Measurements from ENCODE around the gene MEIOSIN.
A peak's percentile ranks its signal among the peaks of the same experiment; 100 is the strongest.
"Not testable (repeated sequence)": the region's sequence is repeated elsewhere in the genome, so short reads cannot be mapped to it uniquely, and the experiment has no call there.

MEIOSIN gene

DNA sequence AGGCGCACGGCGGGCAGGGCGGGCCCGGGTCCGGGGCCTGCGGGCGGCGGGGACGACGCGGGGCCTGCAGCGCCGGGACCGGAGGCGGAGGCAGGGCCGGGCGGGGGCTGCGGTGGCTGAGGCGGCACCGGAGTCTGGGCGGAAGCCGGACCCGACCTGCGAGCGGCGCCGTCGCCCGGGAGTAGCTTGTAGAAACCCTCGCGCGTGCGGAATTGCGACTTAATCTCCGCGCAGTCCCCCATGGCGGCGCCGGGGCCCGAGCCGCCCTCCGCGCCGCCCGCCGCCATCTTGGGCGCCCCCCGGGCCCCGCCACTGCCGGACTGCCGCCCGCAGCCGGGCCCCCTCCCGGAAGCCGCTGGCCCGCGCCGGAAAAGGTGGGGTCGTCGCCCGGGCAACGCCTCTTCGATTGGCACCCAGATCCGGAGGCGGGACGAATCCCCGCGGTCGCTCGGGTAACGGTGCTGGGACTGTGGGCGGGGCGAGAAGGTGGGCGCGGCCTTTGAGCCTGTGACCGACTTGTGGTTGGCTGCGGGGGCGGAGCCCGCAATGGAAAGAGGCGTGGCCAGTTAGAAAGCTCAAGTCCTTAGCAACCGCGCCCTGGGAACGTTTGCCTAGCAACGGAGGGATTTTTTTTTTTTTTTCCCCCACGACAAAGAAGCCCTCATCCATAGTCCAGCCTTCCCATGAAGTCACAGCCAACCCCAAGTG lies 59.4 kb downstream of the MEIOSIN start, which contains the start of gene DMWD:
Gene DMWD, minus strand, starts transcription at position 376 of the 708 bp plus-strand sequence. Its CDS starts 89 bp downstream, at position 287.
- Histone ChIP-seq H3K9me3 (ENCODE audit: insufficient read depth, low read depth, low read length) (no peaks in the 10 kb centered on the region), H3K27ac (ENCODE audit: low read depth, low read length) (peak within 1 kb of the TSS; percentile 68; the same call in 1 of the 2 replicates), H3K4me3 (ENCODE audit: low read length) (peak within 1 kb of the TSS; percentile 89), H3K36me3 (ENCODE audit: insufficient read depth, low read length) (peaks cover 24% of the 10 kb centered on the region), H3K27me3 (ENCODE audit: insufficient read depth, low read length) (no peaks in the 10 kb centered on the region), H3K9ac (ENCODE audit: low read depth, low read length) (peak within 1 kb of the TSS; percentile 92), H3K4me1 (ENCODE audit: insufficient read depth, low read length) (no peaks in the 10 kb centered on the region; the same call in 1 of the 2 replicates)
- under 1% methylated on average over 86 of the region's 86 CpGs for WGBS

DNA sequence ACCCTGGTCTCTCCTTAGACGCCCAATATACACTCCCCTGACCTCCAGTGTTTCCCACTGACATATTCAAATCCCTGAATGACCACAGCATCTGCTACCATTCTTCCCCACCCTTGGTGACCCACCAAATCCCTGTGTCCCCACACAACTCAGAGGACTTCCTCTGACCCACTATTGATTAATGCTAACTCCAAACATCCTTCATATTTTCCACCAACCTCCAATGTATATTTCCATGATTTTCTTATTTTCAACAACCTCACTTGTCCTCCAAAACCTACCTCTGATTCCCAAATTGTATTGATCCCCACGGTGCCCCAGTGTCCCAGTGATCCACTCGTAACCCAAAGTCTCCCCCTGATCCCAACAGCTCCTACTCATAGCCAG lies 59.9 kb downstream of the MEIOSIN start:
- peak overlapping the region; percentile 2; the same call in 1 of the 2 replicates for H3K4me3 ChIP-seq (ENCODE audit: low read length)
- WGBS, result 53% methylated on average over 3 of the region's 3 CpGs
- no peak overlapping the region for H3K9ac ChIP-seq (ENCODE audit: low read depth, low read length)
- H3K4me1 ChIP-seq (ENCODE audit: insufficient read depth, low read length), result no peaks in the 10 kb centered on the region; the same call in 1 of the 2 replicates
- no peak overlapping the region for H3K27ac ChIP-seq (ENCODE audit: low read depth, low read length)
- peaks cover 20% of the 10 kb centered on the region for H3K36me3 ChIP-seq (ENCODE audit: insufficient read depth, low read length)
- H3K9me3 ChIP-seq (ENCODE audit: insufficient read depth, low read depth, low read length), result no peaks in the 10 kb centered on the region
- H3K27me3 ChIP-seq (ENCODE audit: insufficient read depth, low read length), result no peaks in the 10 kb centered on the region

- Histone ChIP-seq H3K27ac (ENCODE audit: low read depth, low read length) (no peak overlapping the region), H3K27me3 (ENCODE audit: insufficient read depth, low read length) (no peaks in the 10 kb centered on the region), H3K9me3 (ENCODE audit: insufficient read depth, low read depth, low read length) (no peaks in the 10 kb centered on the region), H3K4me3 (ENCODE audit: low read length) (no peak overlapping the region), H3K9ac (ENCODE audit: low read depth, low read length) (no peak overlapping the region), H3K4me1 (ENCODE audit: insufficient read depth, low read length) (no peaks in the 10 kb centered on the region; the same call in 1 of the 2 replicates), H3K36me3 (ENCODE audit: insufficient read depth, low read length) (peaks cover 13% of the 10 kb centered on the region)
- 60% methylated on average over 6 of the region's 6 CpGs for WGBS
These were observed 60.6 kb downstream of the MEIOSIN start for GRCh38 chr19:45793876-45794275.

DNA sequence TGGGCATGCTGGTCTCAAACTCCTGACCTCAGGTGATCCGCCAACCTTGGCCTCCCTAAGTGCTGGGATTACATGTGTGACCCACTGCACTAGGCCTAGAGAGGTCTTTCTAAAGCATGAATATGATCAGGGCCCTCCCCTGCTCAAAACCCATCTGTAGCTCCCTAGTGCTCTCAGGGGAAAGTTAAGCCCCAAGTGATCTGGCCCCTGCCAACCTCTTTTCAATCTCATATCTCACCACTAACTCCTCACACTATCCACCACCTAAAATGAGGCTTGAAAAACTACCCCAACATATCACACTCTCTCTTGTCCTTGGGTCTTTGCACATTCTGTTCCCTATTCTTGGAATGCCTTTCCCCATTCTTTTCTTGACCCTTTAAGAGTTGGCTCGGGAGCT lies 61.4 kb downstream of the MEIOSIN start:
- Histone ChIP-seq H3K9ac (ENCODE audit: low read depth, low read length) (no peak overlapping the region), H3K27me3 (ENCODE audit: insufficient read depth, low read length) (no peaks in the 10 kb centered on the region), H3K4me1 (ENCODE audit: insufficient read depth, low read length) (no peaks in the 10 kb centered on the region; the same call in 1 of the 2 replicates), H3K9me3 (ENCODE audit: insufficient read depth, low read depth, low read length) (no peaks in the 10 kb centered on the region), H3K27ac (ENCODE audit: low read depth, low read length) (no peak overlapping the region), H3K36me3 (ENCODE audit: insufficient read depth, low read length) (peaks cover 6% of the 10 kb centered on the region), H3K4me3 (ENCODE audit: low read length) (no peak overlapping the region)
- 89% methylated on average over 2 of the region's 2 CpGs for WGBS

DNA sequence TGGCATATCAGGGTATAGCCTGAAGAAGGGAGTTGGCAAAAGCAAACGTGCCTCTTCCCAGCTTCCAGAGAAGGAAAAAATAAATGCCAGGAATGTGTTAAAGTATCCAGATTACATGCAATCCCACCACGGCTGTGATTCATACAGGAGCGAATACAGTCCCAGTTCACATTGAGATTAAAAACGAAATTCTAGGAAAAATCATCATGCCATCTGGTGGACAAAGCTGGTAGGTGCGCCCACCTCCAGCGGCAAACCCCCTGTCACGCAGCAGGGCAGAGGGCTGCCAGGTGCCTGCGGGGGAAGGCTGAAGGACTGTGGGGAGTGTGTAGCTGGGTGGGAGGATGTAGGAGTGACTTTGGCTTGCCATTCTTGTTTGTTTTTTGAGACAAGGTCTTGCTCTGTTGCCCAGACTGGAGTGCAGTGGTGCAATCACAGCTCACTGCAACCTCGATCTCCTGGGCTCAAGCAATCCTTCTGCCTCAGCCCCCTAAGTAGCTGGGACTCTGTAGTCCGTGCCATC lies 65.8 kb downstream of the MEIOSIN start:
- H3K27ac ChIP-seq (ENCODE audit: low read depth, low read length), result no peak overlapping the region
- 22% methylated on average over 9 of the region's 10 CpGs for WGBS
- H3K9ac ChIP-seq (ENCODE audit: low read depth, low read length), result no peak overlapping the region

GRCh38 chr19:45799541-45799940 lies 66.3 kb downstream of the MEIOSIN start:
- H3K27me3 ChIP-seq (ENCODE audit: insufficient read depth, low read length); H3K4me1 ChIP-seq (ENCODE audit: insufficient read depth, low read length); H3K4me3 ChIP-seq (ENCODE audit: low read length); H3K9ac ChIP-seq (ENCODE audit: low read depth, low read length); H3K9me3 ChIP-seq (ENCODE audit: insufficient read depth, low read depth, low read length); H3K27ac ChIP-seq (ENCODE audit: low read depth, low read length); H3K36me3 ChIP-seq (ENCODE audit: insufficient read depth, low read length): not testable (repeated sequence)
- 91% methylated on average over 5 of the region's 5 CpGs for WGBS

More for the DNA sequence above, 65.8 kb downstream of the MEIOSIN start:
- Histone ChIP-seq H3K27me3 (ENCODE audit: insufficient read depth, low read length) (no peaks in the 10 kb centered on the region), H3K4me1 (ENCODE audit: insufficient read depth, low read length) (no peaks in the 10 kb centered on the region), H3K36me3 (ENCODE audit: insufficient read depth, low read length) (no peaks in the 10 kb centered on the region), H3K9me3 (ENCODE audit: insufficient read depth, low read depth, low read length) (no peaks in the 10 kb centered on the region), H3K4me3 (ENCODE audit: low read length) (no peak overlapping the region)

- Histone ChIP-seq H3K27me3 (ENCODE audit: insufficient read depth, low read length) (no peaks in the 10 kb centered on the region; the same call in 1 of the 2 replicates), H3K4me1 (ENCODE audit: insufficient read depth, low read length) (no peaks in the 10 kb centered on the region), H3K36me3 (ENCODE audit: insufficient read depth, low read length) (no peaks in the 10 kb centered on the region), H3K27ac (ENCODE audit: low read depth, low read length) (no peak overlapping the region), H3K9me3 (ENCODE audit: insufficient read depth, low read depth, low read length) (no peaks in the 10 kb centered on the region), H3K4me3 (ENCODE audit: low read length) (no peak overlapping the region), H3K9ac (ENCODE audit: low read depth, low read length) (no peak overlapping the region)
- WGBS, result 83% methylated on average over 8 of the region's 8 CpGs
These were observed 66.9 kb downstream of the MEIOSIN start for GRCh38 chr19:45800070-45800553.

GRCh38 chr19:45801603-45802175 lies 68.5 kb downstream of the MEIOSIN start:
- H3K9ac ChIP-seq (ENCODE audit: low read depth, low read length), result no peak overlapping the region
- no peaks in the 10 kb centered on the region for H3K9me3 ChIP-seq (ENCODE audit: insufficient read depth, low read depth, low read length)
- H3K27me3 ChIP-seq (ENCODE audit: insufficient read depth, low read length), result no peaks in the 10 kb centered on the region; the same call in 1 of the 2 replicates
- no peak overlapping the region for H3K27ac ChIP-seq (ENCODE audit: low read depth, low read length)
- H3K36me3 ChIP-seq (ENCODE audit: insufficient read depth, low read length), result no peaks in the 10 kb centered on the region
- no peaks in the 10 kb centered on the region for H3K4me1 ChIP-seq (ENCODE audit: insufficient read depth, low read length)
- 90% methylated on average over 7 of the region's 7 CpGs for WGBS
- H3K4me3 ChIP-seq (ENCODE audit: low read length), result no peak overlapping the region

GRCh38 chr19:45804140-45804958 lies 71.1 kb downstream of the MEIOSIN start:
- H3K4me3 ChIP-seq (ENCODE audit: low read length), result no peak overlapping the region
- WGBS, result 93% methylated on average over 57 of the region's 57 CpGs
- H3K36me3 ChIP-seq (ENCODE audit: insufficient read depth, low read length), result no peaks in the 10 kb centered on the region
- no peaks in the 10 kb centered on the region for H3K9me3 ChIP-seq (ENCODE audit: insufficient read depth, low read depth, low read length)
- no peak overlapping the region for H3K9ac ChIP-seq (ENCODE audit: low read depth, low read length)
- no peak overlapping the region for H3K27ac ChIP-seq (ENCODE audit: low read depth, low read length)
- H3K4me1 ChIP-seq (ENCODE audit: insufficient read depth, low read length), result no peaks in the 10 kb centered on the region
- H3K27me3 ChIP-seq (ENCODE audit: insufficient read depth, low read length), result no peaks in the 10 kb centered on the region; the same call in 1 of the 2 replicates

GRCh38 chr19:45804959-45805230 lies 71.7 kb downstream of the MEIOSIN start:
- no peak overlapping the region for H3K27ac ChIP-seq (ENCODE audit: low read depth, low read length)
- 96% methylated on average over 7 of the region's 8 CpGs for WGBS
- H3K4me3 ChIP-seq (ENCODE audit: low read length), result no peak overlapping the region
- no peaks in the 10 kb centered on the region for H3K36me3 ChIP-seq (ENCODE audit: insufficient read depth, low read length)
- H3K27me3 ChIP-seq (ENCODE audit: insufficient read depth, low read length), result no peaks in the 10 kb centered on the region; the same call in 1 of the 2 replicates
- no peaks in the 10 kb centered on the region for H3K4me1 ChIP-seq (ENCODE audit: insufficient read depth, low read length)
- H3K9me3 ChIP-seq (ENCODE audit: insufficient read depth, low read depth, low read length), result no peaks in the 10 kb centered on the region
- H3K9ac ChIP-seq (ENCODE audit: low read depth, low read length), result no peak overlapping the region

- no peaks in the 10 kb centered on the region for H3K9me3 ChIP-seq (ENCODE audit: insufficient read depth, low read depth, low read length)
- H3K27me3 ChIP-seq (ENCODE audit: insufficient read depth, low read length), result no peaks in the 10 kb centered on the region; the same call in 1 of the 2 replicates
- H3K9ac ChIP-seq (ENCODE audit: low read depth, low read length), result no peak overlapping the region
- H3K4me1 ChIP-seq (ENCODE audit: insufficient read depth, low read length), result no peaks in the 10 kb centered on the region
- H3K4me3 ChIP-seq (ENCODE audit: low read length), result no peak overlapping the region
- H3K36me3 ChIP-seq (ENCODE audit: insufficient read depth, low read length), result no peaks in the 10 kb centered on the region
- H3K27ac ChIP-seq (ENCODE audit: low read depth, low read length), result no peak overlapping the region
These were observed 72.5 kb downstream of the MEIOSIN start for GRCh38 chr19:45805719-45806118.
